GM12864 (cell line): ENCODE measurements around the gene SHROOM3.

ENCODE experiments used
- DNase-seq: peaks from one replicate; pipeline ENCODE4 v3.0.0-alpha.2; 2011; ENCODE audit warnings: low read depth
- H3K4me3 ChIP-seq: 2 replicates; pipeline ENCODE4 v1.5.1; 2011; ENCODE audit warnings: mild to moderate bottlenecking, low read depth, low read length, control low read depth
- TF ChIP-seq, protein P1 (sequence below): IDR thresholded peaks from 2 replicates; pipeline ENCODE4 v1.5.1; 2011; ENCODE audit warnings: low read depth, mild to moderate bottlenecking, moderate library complexity, low read length, control low read depth, inconsistent platforms; ENCODE audit errors: missing control alignments

The SHROOM3 gene

DNA sequence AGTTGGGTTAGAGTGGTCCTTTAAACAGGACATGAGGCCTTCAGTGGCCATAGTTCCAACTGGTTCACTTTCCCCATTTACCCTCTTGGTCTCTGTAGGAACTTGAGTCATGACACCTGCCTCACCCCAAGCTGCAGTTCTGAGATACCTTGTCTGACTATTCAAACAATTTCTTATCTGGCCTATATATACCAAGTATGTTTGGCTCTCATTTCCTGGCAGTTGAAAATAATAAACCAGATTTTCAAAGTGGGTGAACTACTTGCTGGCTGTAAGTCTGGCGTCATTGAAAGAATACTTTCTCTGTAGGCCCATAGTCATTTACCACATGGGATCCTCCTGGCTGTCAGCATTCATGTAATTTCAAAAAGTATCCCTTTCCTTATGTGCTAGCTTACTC lies 228.8 kb downstream of the SHROOM3 start:
- no peak overlapping the region for H3K4me3 ChIP-seq
- no peak for DNase-seq
- TF ChIP-seq, protein P1, sequence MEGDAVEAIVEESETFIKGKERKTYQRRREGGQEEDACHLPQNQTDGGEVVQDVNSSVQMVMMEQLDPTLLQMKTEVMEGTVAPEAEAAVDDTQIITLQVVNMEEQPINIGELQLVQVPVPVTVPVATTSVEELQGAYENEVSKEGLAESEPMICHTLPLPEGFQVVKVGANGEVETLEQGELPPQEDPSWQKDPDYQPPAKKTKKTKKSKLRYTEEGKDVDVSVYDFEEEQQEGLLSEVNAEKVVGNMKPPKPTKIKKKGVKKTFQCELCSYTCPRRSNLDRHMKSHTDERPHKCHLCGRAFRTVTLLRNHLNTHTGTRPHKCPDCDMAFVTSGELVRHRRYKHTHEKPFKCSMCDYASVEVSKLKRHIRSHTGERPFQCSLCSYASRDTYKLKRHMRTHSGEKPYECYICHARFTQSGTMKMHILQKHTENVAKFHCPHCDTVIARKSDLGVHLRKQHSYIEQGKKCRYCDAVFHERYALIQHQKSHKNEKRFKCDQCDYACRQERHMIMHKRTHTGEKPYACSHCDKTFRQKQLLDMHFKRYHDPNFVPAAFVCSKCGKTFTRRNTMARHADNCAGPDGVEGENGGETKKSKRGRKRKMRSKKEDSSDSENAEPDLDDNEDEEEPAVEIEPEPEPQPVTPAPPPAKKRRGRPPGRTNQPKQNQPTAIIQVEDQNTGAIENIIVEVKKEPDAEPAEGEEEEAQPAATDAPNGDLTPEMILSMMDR, result no peak

DNA sequence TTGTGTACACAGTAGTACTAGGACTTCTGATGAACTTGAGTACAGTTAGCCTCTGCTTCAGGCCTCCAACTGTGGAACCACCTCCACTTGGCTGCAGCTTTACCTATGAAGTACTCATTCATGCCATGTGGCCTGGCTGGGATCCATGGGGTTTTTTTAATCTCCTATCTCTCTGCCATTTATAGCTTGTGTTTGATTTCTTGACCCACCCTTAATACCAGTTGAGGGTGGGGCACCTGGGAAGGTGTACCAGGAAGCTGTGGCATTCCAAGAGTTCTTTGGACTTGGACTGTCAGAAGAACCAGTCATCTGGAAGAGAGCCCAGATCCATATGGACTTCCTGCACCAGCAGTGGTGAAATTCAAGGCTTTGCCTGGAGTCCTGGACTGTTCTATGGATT lies 230.1 kb downstream of the SHROOM3 start:
- no peak overlapping the region for H3K4me3 ChIP-seq
- no peak for DNase-seq
- TF ChIP-seq, protein P1, result no peak

DNA sequence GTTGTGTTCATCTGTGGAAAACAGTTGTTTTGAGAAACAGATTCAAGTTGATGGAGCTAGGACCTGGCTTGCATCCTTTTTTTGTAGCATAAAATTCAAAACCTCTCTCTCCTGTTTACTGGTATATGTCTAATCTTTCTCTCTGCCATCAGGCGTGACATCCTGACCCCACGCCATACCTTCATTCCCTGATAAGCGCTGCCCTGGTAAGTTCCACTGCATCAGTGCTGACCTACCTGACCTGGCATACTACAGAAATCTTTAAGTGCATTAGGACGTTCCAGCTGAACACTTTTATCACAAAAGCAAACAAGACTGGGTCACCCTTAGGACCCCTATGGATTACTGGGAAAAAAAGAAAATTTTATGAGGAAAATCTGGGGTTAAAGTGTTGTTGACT lies 230.7 kb downstream of the SHROOM3 start:
- TF ChIP-seq, protein P1, result no peak
- no peak overlapping the region for H3K4me3 ChIP-seq
- DNase-seq, result no peak

DNA sequence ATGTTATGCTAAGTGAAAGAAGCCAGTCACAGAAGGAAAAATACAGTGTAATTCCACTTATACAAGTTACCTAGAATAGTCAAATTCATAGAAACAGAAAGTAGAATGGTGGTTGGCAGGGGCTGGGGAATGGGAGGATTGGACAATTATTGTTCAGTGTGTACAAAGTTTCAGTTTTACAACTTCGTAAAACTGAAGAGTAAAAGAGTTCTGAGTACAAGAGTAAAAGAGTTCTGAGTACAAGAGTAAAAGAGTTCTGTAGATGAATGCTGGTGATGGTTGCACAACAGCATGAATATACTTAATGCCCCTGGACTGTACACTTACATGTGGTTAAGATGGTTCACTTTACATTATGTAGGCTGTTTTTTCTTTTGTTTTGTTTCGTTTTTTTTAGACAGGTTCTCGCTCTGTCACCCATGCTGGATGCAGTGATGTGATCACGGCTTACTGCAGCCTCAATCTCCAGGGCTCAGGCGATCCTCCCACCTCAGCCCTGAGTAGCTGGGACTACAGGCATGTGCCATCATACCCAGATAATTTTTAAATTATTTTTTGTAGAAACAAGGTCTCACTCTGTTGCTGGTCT lies 232.0 kb downstream of the SHROOM3 start:
- H3K4me3 ChIP-seq, result no peak overlapping the region
- TF ChIP-seq, protein P1, result no peak
- DNase-seq, result no peak

DNA sequence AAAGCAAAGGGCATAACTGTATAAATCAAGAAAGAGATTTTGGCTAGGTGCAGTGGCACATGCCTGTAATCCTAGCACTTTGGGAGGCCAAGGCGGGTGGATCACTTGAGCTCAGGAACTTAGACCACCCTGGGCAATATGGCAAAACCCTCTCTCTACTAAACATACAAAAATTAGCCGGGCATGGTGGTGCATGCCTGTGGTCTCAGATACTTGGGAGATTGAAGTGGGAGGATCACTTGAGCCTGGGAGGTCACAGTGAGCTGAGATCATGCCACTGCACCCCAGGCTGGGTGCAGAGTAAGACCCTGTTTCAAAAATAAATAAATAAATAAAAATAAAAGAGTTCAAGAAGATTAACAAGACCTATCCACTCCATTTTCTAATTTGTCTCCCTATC lies 235.6 kb downstream of the SHROOM3 start:
- DNase-seq, result no peak
- TF ChIP-seq, protein P1, result no peak

DNA sequence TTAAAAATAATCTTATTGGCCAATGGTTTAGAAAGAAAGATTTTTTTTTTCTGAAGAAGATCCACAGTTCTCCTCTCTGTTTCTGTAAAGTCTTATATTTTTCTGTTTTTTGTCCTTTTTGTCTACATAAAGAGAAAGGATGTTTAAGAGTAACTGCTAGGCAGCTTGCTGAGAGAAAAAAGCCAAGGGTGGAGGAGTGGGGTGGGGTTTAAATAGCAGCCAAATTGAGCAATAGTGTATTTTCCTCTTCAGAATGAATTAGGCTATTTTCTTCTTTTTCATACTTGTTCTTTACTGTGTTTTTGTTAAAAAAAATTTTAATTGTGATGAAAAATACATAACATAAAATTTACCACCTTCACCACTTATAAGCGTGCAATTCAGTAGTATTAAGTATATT lies 238.3 kb downstream of the SHROOM3 start:
- TF ChIP-seq, protein P1, result no peak
- DNase-seq, result no peak
- no peak overlapping the region for H3K4me3 ChIP-seq

More for the DNA sequence above, 235.6 kb downstream of the SHROOM3 start:
- no peak overlapping the region for H3K4me3 ChIP-seq

DNA sequence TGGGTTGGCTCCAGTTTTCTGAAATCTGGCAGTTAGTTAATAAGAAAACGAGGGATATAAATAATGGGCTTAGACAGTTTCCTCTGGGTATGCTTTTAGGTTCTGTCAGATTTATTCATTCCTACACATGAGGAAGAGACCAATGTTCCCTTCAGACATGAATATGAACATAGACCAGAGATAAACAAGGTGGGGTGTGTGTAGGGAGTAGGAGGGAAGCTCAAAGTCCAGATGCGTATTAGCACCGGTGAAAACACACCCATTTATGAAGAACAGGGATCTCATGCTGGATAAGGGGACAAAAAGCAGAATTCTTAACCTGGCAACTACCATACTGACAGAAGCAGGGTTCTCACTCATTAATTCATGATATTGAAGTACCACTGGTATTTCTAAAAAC lies 240.0 kb downstream of the SHROOM3 start:
- TF ChIP-seq, protein P1, result no peak
- no peak for DNase-seq
- H3K4me3 ChIP-seq, result no peak overlapping the region
